NCI-H69 (cell line): ENCODE data around the gene IBA57.
"Not testable (repeated sequence)": the region's sequence is repeated elsewhere in the genome, so short reads cannot be mapped to it uniquely, and the experiment has no call there.

Experiments
- DNase-seq: peaks from one replicate; lab custom pipeline; 2025; lab: John Stamatoyannopoulos, UW

Gene IBA57

GRCh38 chr1:228226956-228227791 is 61.6 kb downstream of the IBA57 start:
- peak; percentile 12 for DNase-seq

- DNase-seq = not testable (repeated sequence)
Measured at GRCh38 chr1:228228147-228228546, 62.5 kb downstream of the IBA57 start.

GRCh38 chr1:228228601-228229074 is 63.0 kb downstream of the IBA57 start:
- no peak for DNase-seq

GRCh38 chr1:228231189-228231588 is 65.6 kb downstream of the IBA57 start:
- DNase-seq = no peak
